Ureter (tissue), 1 donor: ENCODE measurements around the gene GLI1. TPM values are rescaled to one million over a fixed set of nuclear protein-coding genes. Genes with fewer than 3 reads are reported as not detected.

ENCODE experiments used
- DNase-seq: peaks from one replicate; pipeline ENCODE4 v3.0.0-alpha.2; 2020; ENCODE audit warnings: low spot score
- total RNA-seq: library from RNA; stranded (reverse); gene quantifications from one replicate; pipeline ENCODE4 v1.2.4, GENCODE V29; 2023
- donor health status: DM: yes; HTN: yes; CAD: no.

GLI1 gene
- total RNA-seq, 1 donor from 2014 or later, result 4.2 TPM

GRCh38 chr12:57518176-57518919 lies 58.8 kb downstream of the GLI1 start:
- DNase-seq, result no peak

- no peak for DNase-seq
Observed at GRCh38 chr12:57518920-57519795, 59.6 kb downstream of the GLI1 start.

- DNase-seq, result no peak
Observed at GRCh38 chr12:57519796-57520052, 60.1 kb downstream of the GLI1 start.

- peak; percentile 100 for DNase-seq
Observed at GRCh38 chr12:57520053-57520818, 60.7 kb downstream of the GLI1 start, which contains the start of gene DDIT3. Gene DDIT3 (minus strand): TSS chr12:57520514. CDS start chr12:57517406, 3,108 bp downstream.

- peak; percentile 62 for DNase-seq
Observed at GRCh38 chr12:57521525-57522010, 62.0 kb downstream of the GLI1 start.

Other genes starting within 250 kb of the GLI1 start
- not detected for gene NXPH4, start 243.0 kb upstream of the GLI1 start, total RNA-seq
- gene SHMT2, start 230.1 kb upstream of the GLI1 start, total RNA-seq, result 97.4 TPM
- gene STAC3, start 208.6 kb upstream of the GLI1 start, total RNA-seq, result 3.0 TPM
- 75.3 TPM for gene R3HDM2, start 28.7 kb upstream of the GLI1 start, total RNA-seq
- not detected for gene INHBC, start 25.0 kb upstream of the GLI1 start, total RNA-seq
- gene INHBE, start 4.5 kb upstream of the GLI1 start, total RNA-seq, result 0.23 TPM
- gene ARHGAP9, start 20.1 kb downstream of the GLI1 start, total RNA-seq, result 10.0 TPM
- gene MARS1, start 28.3 kb downstream of the GLI1 start, total RNA-seq, result 327 TPM
- gene DDIT3, start 60.7 kb downstream of the GLI1 start, total RNA-seq, result 30.8 TPM
- gene MBD6, start 63.0 kb downstream of the GLI1 start, total RNA-seq, result 177 TPM
- gene DCTN2, start 87.4 kb downstream of the GLI1 start, total RNA-seq, result 104 TPM
- gene KIF5A, start 90.3 kb downstream of the GLI1 start, total RNA-seq, result 0.99 TPM
- gene PIP4K2C, start 131.4 kb downstream of the GLI1 start, total RNA-seq, result 48.0 TPM
- 40.0 TPM for gene DTX3, start 145.0 kb downstream of the GLI1 start, total RNA-seq
- 41.5 TPM for gene ARHGEF25, start 151.7 kb downstream of the GLI1 start, total RNA-seq
- gene B4GALNT1, start 173.4 kb downstream of the GLI1 start, total RNA-seq, result 3.3 TPM
- gene OS9, start 234.3 kb downstream of the GLI1 start, total RNA-seq, result 201 TPM